Psoas muscle (tissue), 8 donors: ENCODE data around the gene ARHGAP40. TPM values are rescaled to one million over a fixed set of nuclear protein-coding genes. Genes with fewer than 3 reads are reported as not detected.

ENCODE experiments used
- ATAC-seq, 4 donors: fragments of 200-7000 bp; cut with Tn5 transposase; one replicate each; pipeline ENCODE4 v1.9.1; 2020; ENCODE audit warnings: moderate library complexity in 3 of 4, mild to moderate bottlenecking in 2 of 4
- DNase-seq, 2 donors: peaks; one replicate each; pipeline ENCODE4 v3.0.0-alpha.2; 2020
- H3K27ac ChIP-seq: fragments of 200-600 bp; one replicate; pipeline ENCODE4 v1.8.0; 2022
- H3K27me3 ChIP-seq, 3 donors: fragments of 200-600 bp in 1 of 3; one replicate each; pipeline versions ENCODE4 v1.6.1 to v1.8.0; 2013 to 2022; ENCODE audit warnings: low read length in 2 of 3, mild to moderate bottlenecking in 2 of 3, moderate library complexity in 1 of 3; ENCODE audit not compliant: insufficient read depth in 3 of 3
- H3K36me3 ChIP-seq, 2 donors: fragments of 200-600 bp in 1 of 2; one replicate each; pipeline versions ENCODE4 v1.6.1 to v1.8.0; 2013 to 2022; ENCODE audit warnings: low read depth in 1 of 2, mild to moderate bottlenecking in 1 of 2, moderate library complexity in 1 of 2; ENCODE audit not compliant: insufficient read depth in 1 of 2
- H3K4me1 ChIP-seq: fragments of 200-600 bp; one replicate; pipeline ENCODE4 v1.8.0; 2022
- H3K4me3 ChIP-seq: fragments of 200-600 bp; one replicate; pipeline ENCODE4 v1.8.0; 2022; ENCODE audit warnings: mild to moderate bottlenecking
- H3K9me3 ChIP-seq: fragments of 200-600 bp; one replicate; pipeline ENCODE4 v1.8.0; 2022
- CTCF ChIP-seq: fragments of 200-600 bp; IDR thresholded peaks from one replicate; pipeline ENCODE4 v1.8.0; 2022; ENCODE audit warnings: antibody characterized with exemption
- WGBS, 3 donors: extraction: QIAGEN DNeasy Blood & Tissue Kit; methylation state at CpG; one replicate each; pipeline versions ENCODE4 v1.1.6 to v1.1.7; 2013; 5-methylcytosine and 5-hydroxymethylcytosine counted together
- intact Hi-C, 2 donors: fragments of 100-400 bp; cut with DNase I; formaldehyde crosslinking; loops; one replicate each; pipeline versions ENCODE4 v1.11.0 to v1.14.2; 2022
- polyA plus RNA-seq, 3 donors: library from polyadenylated mRNA; stranded (reverse); fragments of 200-250 nt; gene quantifications; one replicate each; pipeline ENCODE4 v1.2.3, GENCODE V29; 2013
- total RNA-seq, 4 donors: library from RNA; stranded (reverse); fragmentation: NEBNext Ultra II Directional in 2 of 4; extraction: Animal tissue kit (Norgen Biotek cat#: 25700) in 2 of 4; gene quantifications; one replicate each; pipeline versions ENCODE4 v1.2.1 to v1.2.4, GENCODE V29; 2021 to 2023
- donor health status: healthy with polysubstance abuse.
- donor health status: DM: no; HTN: no; CAD: no; lungs with moderate emphysema.
- donor health status: Bipolar disorder and iron deficiency.
- donor health status: healthy.
- donor health status: DM: yes; HTN: yes; CAD: no.
- donor health status: DM: no; HTN: no; CAD: no.
- donor health status: DM: no; HTN: no; CAD: no.
- donor health status: DM: yes; HTN: yes; CAD: no.

ARHGAP40 gene
- total and polyA plus RNA-seq, 7 donors = 0.03 to 0.04 TPM; not detected in 5

DNA sequence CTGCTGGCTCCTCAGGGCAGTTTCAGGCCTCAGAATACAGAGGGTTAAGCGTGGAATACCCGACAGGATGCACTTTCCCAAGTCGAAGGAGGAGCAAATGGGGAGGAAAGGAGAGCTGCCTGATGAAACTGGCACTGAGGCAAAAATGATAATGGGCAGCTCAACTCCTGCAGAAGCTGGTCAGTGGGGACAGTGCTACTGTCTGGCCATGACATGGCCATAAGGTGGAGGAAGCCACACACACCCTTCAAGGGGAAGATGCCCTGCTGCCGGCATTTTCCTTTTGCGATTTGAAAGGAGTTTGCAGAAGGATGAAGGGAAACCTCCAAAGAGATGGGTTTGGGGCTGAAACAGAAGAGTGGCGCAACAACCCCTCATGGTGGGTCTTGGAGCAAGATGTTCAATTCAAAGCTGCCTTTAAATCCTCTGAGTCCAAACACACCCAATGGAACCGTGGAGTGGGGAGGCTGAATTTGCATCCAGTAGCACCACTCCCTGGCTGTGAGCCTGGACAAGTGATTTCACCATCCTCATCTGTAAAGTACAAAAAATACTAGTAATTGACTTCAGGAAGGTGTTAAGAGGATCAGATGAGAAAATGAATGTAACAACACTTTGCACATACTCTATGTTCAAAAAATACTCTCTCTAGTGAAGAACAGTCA lies 17.4 kb upstream of the ARHGAP40 start:
- intact Hi-C loops = no loop called here
- DNase-seq (no peak), ATAC-seq (no peak)
- H3K36me3 ChIP-seq = no peaks in the 10 kb centered on the region
- H3K9me3 ChIP-seq = no peaks in the 10 kb centered on the region
- H3K27me3 ChIP-seq = peaks cover 0 to 1% (median 0%) of the 10 kb centered on the region in 3 donors
- WGBS, 3 donors = 45 to 54% (median 47%) methylated on average over 7 of the region's 7 CpGs
- H3K4me1 ChIP-seq = no peaks in the 10 kb centered on the region
- no peak overlapping the region for H3K4me3 ChIP-seq
- H3K27ac ChIP-seq = no peak overlapping the region
- TF ChIP-seq CTCF = no peak

DNA sequence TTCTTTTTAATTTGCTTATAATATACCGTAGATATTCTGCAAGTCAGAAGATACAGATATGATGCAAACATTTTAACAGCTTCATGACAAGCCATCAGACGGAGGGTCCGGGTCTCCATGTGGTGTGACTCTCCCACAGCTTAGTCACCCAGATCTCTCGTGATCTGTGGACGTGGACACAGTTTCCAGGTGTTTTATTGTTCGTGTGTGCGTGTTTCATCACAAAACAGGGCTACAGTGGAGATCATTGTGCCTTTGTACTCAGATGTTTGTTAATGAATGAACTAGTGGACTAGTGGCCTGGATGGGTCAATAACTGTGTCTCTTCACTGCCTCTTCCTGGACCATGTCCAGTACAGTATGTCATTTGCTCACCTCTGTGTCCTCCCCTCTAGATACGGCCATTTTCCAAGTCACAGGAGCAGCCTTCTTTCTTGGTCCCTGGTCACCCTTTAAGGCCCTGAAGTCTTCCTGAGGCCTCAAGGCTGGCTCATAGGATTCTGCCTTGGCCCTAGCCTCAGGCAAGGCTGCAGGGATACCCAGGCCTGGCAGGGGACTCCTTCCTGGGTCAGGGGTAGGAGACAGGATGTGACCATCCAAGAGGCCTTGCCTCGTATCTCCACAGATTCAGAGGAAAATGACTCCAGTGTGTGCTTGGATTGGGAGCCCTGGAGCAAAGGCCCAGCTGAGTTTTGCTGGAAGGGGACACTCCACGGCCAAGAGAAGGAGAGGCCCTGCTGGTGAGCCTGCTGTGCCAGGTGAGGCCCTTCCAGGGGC lies 16.0 kb upstream of the ARHGAP40 start:
- intact Hi-C loops = no loop called here
- no peaks in the 10 kb centered on the region for H3K36me3 ChIP-seq
- H3K27me3 ChIP-seq = peaks cover 0 to 1% (median 0%) of the 10 kb centered on the region in 3 donors
- ATAC-seq (no peak), DNase-seq (no peak)
- H3K4me3 ChIP-seq = no peak overlapping the region
- H3K27ac ChIP-seq = no peak overlapping the region
- no peaks in the 10 kb centered on the region for H3K4me1 ChIP-seq
- 83 to 89% (median 87%) methylated on average over 10 of the region's 10 CpGs for WGBS, 3 donors
- TF ChIP-seq CTCF = no peak
- H3K9me3 ChIP-seq = no peaks in the 10 kb centered on the region

- no peaks in the 10 kb centered on the region for H3K4me1 ChIP-seq
- H3K27me3 ChIP-seq = peaks cover 0 to 1% (median 0%) of the 10 kb centered on the region in 3 donors
- WGBS, 3 donors = 63 to 66% (median 66%) methylated on average over 3 of the region's 3 CpGs
- H3K4me3 ChIP-seq = no peak overlapping the region
- ATAC-seq (no peak), DNase-seq (no peak)
- intact Hi-C loops = no loop called here
- TF ChIP-seq CTCF = no peak
- no peak overlapping the region for H3K27ac ChIP-seq
- H3K36me3 ChIP-seq = no peaks in the 10 kb centered on the region
- no peaks in the 10 kb centered on the region for H3K9me3 ChIP-seq
Observed at GRCh38 chr20:38586181-38586525, 15.5 kb upstream of the ARHGAP40 start.

DNA sequence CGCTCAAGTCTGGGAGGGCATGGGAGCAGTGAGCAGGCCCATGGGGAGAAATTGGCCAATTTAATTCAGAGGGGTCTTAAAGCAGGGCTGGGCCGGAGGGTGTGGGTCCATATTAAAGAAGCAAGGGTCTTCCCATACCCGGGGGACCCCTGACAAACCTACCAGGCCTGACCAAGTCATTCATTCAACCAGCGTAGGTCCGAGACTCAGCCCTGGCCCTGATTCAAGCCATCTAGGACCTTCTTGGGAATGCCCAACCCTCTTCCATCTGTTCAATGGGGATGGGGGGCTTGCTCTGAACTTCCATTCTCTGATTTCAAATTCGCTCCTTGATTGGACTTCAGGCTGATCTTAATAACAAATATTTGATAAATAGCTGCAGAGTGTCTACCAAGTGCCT lies 13.3 kb upstream of the ARHGAP40 start:
- 90 to 94% (median 92%) methylated on average over 6 of the region's 6 CpGs for WGBS, 3 donors
- no peak for TF ChIP-seq CTCF
- ATAC-seq (no peak), DNase-seq (no peak)
- H3K4me1 ChIP-seq = no peaks in the 10 kb centered on the region
- no peak overlapping the region for H3K4me3 ChIP-seq
- H3K9me3 ChIP-seq = no peaks in the 10 kb centered on the region
- intact Hi-C loops = no loop called here
- no peaks in the 10 kb centered on the region for H3K36me3 ChIP-seq
- H3K27me3 ChIP-seq = peaks cover 0 to 1% (median 0%) of the 10 kb centered on the region in 3 donors
- H3K27ac ChIP-seq = no peak overlapping the region
